Parathyroid adenoma (tissue), 2 donors: Measurements from ENCODE around the gene LPP.

ENCODE experiments used
- H2AFZ ChIP-seq: fragments of 300-600 bp; sonication (generic); one replicate; pipeline ENCODE4 v1.7.0; 2017; ENCODE audit warnings: antibody characterized with exemption, mild to moderate bottlenecking
- H3K27ac ChIP-seq: fragments of 300-600 bp; sonication (generic); one replicate; pipeline ENCODE4 v1.7.0; 2017
- H3K27me3 ChIP-seq: fragments of 300-600 bp; sonication (generic); one replicate; pipeline ENCODE4 v1.7.0; 2017; ENCODE audit warnings: low read length; ENCODE audit not compliant: control insufficient read depth, insufficient read depth
- H3K36me3 ChIP-seq: fragments of 300-600 bp; sonication (generic); one replicate; pipeline ENCODE4 v1.7.0; 2017; ENCODE audit warnings: low read length; ENCODE audit not compliant: control insufficient read depth, insufficient read depth
- H3K4me1 ChIP-seq: fragments of 300-600 bp; sonication (generic); one replicate; pipeline ENCODE4 v1.7.0; 2017; ENCODE audit warnings: control low read depth
- H3K4me2 ChIP-seq: fragments of 300-600 bp; sonication (generic); one replicate; pipeline ENCODE4 v1.7.0; 2017; ENCODE audit warnings: low read length
- H3K4me3 ChIP-seq: fragments of 300-600 bp; sonication (generic); one replicate; pipeline ENCODE4 v1.7.0; 2017; ENCODE audit warnings: low read depth, low read length
- H3K79me2 ChIP-seq: fragments of 300-600 bp; sonication (generic); one replicate; pipeline ENCODE4 v1.7.0; 2017; ENCODE audit warnings: control low read depth
- H3K9ac ChIP-seq: fragments of 300-600 bp; sonication (generic); one replicate; pipeline ENCODE4 v1.7.0; 2017; ENCODE audit warnings: mild to moderate bottlenecking
- H3K9me3 ChIP-seq: fragments of 300-600 bp; sonication (generic); one replicate; pipeline ENCODE4 v1.7.0; 2017; ENCODE audit warnings: low read length; ENCODE audit not compliant: control insufficient read depth
- TF ChIP-seq, protein P1 (sequence below): fragments of 300-600 bp; sonication (generic); IDR thresholded peaks from one replicate; pipeline ENCODE4 v1.7.0; 2017; ENCODE audit warnings: antibody characterized with exemption, mild to moderate bottlenecking
- donor health status: primary hyperparathyroidism.

LPP gene

DNA sequence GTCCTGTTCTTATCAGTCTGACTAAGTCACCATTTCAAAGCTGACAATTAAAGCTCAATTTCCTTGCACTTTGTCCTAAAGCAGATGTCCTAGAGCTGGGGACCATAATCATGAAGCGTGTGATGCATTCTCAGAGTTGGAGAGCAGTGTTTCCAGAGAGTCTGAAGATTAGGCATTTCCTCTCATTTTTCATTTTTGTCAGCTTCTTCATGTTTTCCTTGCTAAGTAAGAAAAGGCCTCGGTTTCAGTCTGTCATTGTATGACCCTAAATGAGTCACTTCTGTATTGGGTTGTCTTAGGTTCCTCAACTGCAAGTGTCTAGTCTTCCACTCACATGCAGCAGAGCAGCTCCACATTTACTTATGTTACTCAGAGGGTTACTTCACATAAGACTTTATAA, 760.6 kb downstream of the LPP start:
- Histone ChIP-seq H3K4me2 (no peak overlapping the region), H2AFZ (no peak overlapping the region), H3K79me2 (no peaks in the 10 kb centered on the region), H3K27me3 (no peaks in the 10 kb centered on the region), H3K27ac (no peak overlapping the region), H3K36me3 (no peaks in the 10 kb centered on the region), H3K4me3 (no peak overlapping the region), H3K4me1 (peaks cover 5% of the 10 kb centered on the region), H3K9ac (no peak overlapping the region), H3K9me3 (no peaks in the 10 kb centered on the region)
- TF ChIP-seq, protein P1, sequence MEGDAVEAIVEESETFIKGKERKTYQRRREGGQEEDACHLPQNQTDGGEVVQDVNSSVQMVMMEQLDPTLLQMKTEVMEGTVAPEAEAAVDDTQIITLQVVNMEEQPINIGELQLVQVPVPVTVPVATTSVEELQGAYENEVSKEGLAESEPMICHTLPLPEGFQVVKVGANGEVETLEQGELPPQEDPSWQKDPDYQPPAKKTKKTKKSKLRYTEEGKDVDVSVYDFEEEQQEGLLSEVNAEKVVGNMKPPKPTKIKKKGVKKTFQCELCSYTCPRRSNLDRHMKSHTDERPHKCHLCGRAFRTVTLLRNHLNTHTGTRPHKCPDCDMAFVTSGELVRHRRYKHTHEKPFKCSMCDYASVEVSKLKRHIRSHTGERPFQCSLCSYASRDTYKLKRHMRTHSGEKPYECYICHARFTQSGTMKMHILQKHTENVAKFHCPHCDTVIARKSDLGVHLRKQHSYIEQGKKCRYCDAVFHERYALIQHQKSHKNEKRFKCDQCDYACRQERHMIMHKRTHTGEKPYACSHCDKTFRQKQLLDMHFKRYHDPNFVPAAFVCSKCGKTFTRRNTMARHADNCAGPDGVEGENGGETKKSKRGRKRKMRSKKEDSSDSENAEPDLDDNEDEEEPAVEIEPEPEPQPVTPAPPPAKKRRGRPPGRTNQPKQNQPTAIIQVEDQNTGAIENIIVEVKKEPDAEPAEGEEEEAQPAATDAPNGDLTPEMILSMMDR, result no peak

DNA sequence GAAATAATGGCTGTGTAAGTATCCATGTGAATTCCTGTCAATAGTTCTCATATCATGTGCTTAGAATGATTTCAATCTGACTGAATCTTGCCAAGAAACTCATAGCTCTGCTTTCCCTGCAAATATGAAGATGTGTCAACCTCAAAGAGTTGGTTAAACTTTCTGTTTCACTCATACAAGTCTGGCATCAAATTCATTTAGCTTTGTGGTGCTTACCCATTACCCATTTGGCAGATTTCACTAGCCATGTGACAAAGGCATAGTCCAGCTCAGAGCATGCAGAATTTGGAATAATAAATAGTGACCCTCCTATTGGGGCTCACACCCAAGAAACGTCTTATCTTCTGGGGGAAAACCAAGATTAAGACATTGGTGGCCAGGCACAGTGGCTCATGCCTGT, 761.2 kb downstream of the LPP start:
- Histone ChIP-seq H3K4me2 (no peak overlapping the region), H3K4me1 (peaks cover 5% of the 10 kb centered on the region), H3K27ac (no peak overlapping the region), H3K36me3 (no peaks in the 10 kb centered on the region), H3K9me3 (no peaks in the 10 kb centered on the region), H3K4me3 (no peak overlapping the region), H2AFZ (no peak overlapping the region), H3K9ac (no peak overlapping the region), H3K79me2 (no peaks in the 10 kb centered on the region), H3K27me3 (no peaks in the 10 kb centered on the region)
- TF ChIP-seq, protein P1, result no peak

DNA sequence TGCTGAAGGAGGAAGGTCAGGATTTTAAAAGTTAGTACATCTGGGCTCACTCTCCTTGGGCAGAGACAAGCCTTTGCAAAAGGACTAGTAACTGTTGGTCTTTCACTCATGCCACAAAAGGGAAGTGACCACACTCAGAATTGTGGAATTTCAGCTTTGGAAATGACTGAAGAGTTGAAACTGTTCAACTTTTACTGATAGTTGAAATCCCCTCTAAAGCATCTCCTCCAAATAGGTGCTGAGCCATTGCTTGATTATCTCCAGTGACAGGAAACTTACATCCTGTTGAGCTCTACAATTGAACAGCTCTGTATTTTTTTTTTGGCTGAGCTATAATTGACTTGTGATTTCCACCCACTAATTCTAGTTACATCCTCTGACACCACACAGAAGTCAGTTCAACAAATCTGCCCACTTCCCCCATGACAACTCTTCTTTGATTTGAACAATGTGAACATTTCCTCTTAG, 763.0 kb downstream of the LPP start:
- H2AFZ ChIP-seq, result no peak overlapping the region
- no peak overlapping the region for H3K4me2 ChIP-seq
- H3K27ac ChIP-seq, result no peak overlapping the region
- no peak overlapping the region for H3K4me3 ChIP-seq
- no peaks in the 10 kb centered on the region for H3K36me3 ChIP-seq
- TF ChIP-seq, protein P1, result no peak
- H3K9ac ChIP-seq, result no peak overlapping the region
- peaks cover 10% of the 10 kb centered on the region for H3K4me1 ChIP-seq
- no peaks in the 10 kb centered on the region for H3K27me3 ChIP-seq
- H3K9me3 ChIP-seq, result no peaks in the 10 kb centered on the region
- H3K79me2 ChIP-seq, result no peaks in the 10 kb centered on the region

DNA sequence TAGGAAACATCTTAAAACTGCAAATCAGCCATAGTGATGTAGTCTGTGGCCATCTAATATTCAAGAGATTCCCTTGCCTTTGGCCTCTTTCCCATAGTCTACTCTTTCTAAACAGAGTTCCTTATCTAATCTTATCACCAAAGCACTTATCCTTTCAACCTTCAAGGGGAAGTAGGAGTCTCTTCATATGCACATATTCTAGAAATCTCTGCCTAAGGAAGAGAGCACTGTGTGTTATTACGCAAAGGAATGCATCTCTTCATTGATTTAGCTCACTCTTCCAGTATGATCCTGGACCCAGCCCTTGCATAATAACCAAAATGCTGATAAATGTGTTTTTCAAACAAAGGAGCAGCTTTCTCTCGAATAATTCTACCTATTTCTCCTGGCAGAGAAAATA, 764.1 kb downstream of the LPP start:
- Histone ChIP-seq H3K36me3 (no peaks in the 10 kb centered on the region), H2AFZ (no peak overlapping the region), H3K4me1 (peaks cover 10% of the 10 kb centered on the region), H3K9ac (no peak overlapping the region), H3K79me2 (no peaks in the 10 kb centered on the region), H3K27me3 (no peaks in the 10 kb centered on the region), H3K4me2 (no peak overlapping the region), H3K27ac (no peak overlapping the region), H3K9me3 (no peaks in the 10 kb centered on the region), H3K4me3 (no peak overlapping the region)
- TF ChIP-seq, protein P1, result no peak

DNA sequence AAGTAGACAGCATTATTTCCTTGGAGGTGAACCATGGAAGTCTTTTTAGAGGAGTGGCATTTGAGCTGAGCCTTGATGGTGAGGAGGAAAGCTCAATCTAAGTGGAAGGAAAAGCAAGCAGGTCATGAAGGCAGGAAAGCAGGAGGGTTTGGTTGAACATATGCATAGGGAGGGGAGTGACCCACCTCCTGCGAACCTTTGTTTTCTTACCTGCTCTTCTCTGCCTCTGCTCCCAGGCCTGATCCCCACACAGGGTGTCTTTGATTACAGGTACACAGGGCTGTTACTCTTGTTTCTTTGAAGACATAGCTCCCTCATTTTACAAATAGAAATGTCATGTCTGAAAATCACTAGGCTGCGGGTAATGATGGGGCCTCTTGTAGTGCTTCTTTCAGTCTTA, 769.7 kb downstream of the LPP start:
- H3K9me3 ChIP-seq, result no peaks in the 10 kb centered on the region
- H3K4me2 ChIP-seq, result no peak overlapping the region
- TF ChIP-seq, protein P1, result no peak
- H3K27me3 ChIP-seq, result no peaks in the 10 kb centered on the region
- no peak overlapping the region for H3K9ac ChIP-seq
- no peaks in the 10 kb centered on the region for H3K36me3 ChIP-seq
- H3K27ac ChIP-seq, result no peak overlapping the region
- no peak overlapping the region for H2AFZ ChIP-seq
- H3K4me1 ChIP-seq, result peaks cover 4% of the 10 kb centered on the region
- H3K79me2 ChIP-seq, result no peaks in the 10 kb centered on the region
- no peak overlapping the region for H3K4me3 ChIP-seq
